HG03135 (cell line): ENCODE data around the gene GMDS.

ENCODE experiments used
- ATAC-seq: cut with Tn5 transposase; IDR thresholded peaks from one replicate; pipeline ENCODE4 v1.9.1; 2021; ENCODE audit warnings: mild to moderate bottlenecking, moderate library complexity; ENCODE audit not compliant: unreplicated experiment

Gene GMDS

DNA sequence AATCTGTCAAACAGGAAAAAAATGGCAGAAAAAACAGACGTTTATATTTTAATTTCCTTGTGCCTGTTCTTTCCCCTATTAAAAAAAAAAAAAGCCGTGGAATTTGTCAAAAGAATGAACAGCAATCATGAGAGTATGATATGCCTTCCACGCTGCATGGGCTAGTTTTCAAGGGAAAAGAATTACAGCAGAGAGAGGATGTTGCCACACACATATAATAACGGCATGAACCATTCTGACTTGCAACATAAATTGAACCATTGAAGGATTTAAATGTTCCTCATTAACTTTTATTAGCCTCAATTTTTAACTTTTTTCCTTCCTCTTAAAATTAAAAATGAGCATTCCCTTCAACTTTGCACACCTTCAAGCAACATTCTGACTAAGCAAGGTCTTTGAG is 333.9 kb downstream of the GMDS start:
- no peak for ATAC-seq

GRCh38 chr6:1910621-1911407 is 334.6 kb downstream of the GMDS start:
- ATAC-seq, result no peak

DNA sequence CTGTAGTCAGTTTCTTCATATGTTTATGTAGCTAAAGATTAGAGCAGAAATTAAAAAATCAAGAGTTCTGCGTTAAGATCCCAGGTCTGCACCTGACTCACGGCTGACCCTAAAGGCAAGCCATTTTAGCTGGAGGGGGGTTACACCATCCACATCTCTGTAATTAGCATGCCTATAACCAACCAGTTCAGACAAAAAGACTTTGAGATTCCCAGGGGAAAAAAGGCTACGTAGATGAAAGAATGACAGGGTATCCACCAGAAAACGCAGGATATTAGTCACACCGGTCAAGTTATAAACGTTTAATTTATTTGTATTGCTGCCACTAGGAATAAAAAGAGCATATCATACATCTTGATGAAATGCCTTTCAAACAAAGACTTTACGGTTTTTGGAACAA is 336.6 kb downstream of the GMDS start:
- ATAC-seq, result no peak

DNA sequence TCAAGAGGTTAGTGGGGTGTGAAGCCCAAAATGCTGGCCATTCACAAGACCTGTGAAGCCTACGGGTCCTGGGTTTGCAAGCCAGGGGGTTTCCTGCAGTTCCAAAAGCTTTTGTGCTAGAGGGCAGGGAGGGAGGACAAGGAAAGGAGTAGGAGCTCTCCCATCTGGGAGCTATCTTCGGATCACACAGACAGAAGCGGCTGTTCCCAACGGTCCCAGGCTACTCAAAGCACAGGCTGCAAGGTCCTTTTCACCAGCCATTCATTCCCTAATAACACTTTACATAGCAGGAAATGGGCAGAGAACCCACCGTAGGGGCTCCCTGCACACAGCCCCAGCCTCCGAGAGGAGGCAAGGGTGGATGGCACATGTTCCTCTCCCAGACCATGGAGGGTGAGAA is 338.8 kb downstream of the GMDS start:
- ATAC-seq, result no peak

DNA sequence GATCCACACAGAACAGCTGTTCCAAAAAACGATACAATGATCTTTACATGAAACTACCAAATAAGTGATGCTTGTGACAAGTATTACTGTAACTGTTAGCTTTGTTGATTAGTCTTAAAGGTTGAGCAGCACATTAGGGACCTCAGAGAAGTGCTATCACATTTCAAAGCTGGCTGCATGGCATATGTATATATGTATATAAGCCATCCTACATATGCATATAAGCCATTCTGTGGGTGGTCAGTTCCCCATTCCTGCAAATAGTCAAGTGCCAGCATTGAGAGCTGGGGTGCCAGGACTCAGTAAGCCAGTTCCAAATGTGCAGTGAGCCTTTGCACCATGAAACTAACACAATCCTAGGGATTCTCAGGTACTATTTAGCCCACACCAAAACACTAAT is 339.4 kb downstream of the GMDS start:
- ATAC-seq, result no peak

- ATAC-seq, result no peak
These were observed 340.5 kb downstream of the GMDS start for GRCh38 chr6:1904898-1905297.

- ATAC-seq, result no peak
These were observed 341.0 kb downstream of the GMDS start for GRCh38 chr6:1904466-1904799.

GRCh38 chr6:1903780-1904465 is 341.5 kb downstream of the GMDS start:
- no peak for ATAC-seq

GRCh38 chr6:1901556-1901955 is 343.8 kb downstream of the GMDS start:
- no peak for ATAC-seq

DNA sequence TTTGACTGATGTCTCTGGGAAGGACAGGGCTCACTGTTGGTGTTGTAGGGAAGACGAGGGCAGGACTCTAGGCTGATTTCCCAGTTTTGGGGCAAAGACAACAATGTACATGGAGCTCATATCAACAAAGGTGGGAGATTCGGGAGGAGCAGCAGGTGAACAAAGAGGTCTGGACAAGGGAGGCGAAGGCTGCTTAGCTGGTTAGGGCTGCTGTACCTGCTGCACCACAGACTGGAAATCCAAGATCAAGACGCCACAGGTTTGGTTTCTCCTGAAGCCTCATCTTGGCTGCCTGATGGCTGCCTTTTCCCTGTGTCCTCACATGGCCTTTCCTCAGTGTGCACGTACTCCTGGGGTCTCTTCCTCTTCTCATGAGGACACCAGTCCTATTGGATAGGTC is 348.5 kb downstream of the GMDS start:
- no peak for ATAC-seq

- ATAC-seq, result no peak
These were observed 349.7 kb downstream of the GMDS start for GRCh38 chr6:1895721-1896120.

DNA sequence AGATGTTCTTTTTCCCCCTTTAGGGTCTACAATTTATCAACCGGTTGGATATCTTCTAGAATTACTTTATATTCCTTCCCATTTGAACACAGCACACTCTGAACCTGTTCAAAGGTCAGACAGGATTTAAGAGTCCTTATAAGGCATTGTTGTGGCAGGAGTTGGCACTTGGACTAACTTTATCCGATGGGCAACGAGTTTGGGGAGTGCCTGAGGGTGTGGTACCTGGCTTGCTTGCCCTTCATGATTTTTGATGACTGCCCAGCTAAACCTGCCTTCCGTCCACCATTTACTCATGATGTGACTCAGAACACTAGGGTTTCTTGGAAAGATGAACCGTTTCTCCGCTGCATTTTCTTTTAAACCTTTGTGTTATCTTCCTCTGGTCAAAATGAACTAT is 350.5 kb downstream of the GMDS start:
- ATAC-seq, result no peak

DNA sequence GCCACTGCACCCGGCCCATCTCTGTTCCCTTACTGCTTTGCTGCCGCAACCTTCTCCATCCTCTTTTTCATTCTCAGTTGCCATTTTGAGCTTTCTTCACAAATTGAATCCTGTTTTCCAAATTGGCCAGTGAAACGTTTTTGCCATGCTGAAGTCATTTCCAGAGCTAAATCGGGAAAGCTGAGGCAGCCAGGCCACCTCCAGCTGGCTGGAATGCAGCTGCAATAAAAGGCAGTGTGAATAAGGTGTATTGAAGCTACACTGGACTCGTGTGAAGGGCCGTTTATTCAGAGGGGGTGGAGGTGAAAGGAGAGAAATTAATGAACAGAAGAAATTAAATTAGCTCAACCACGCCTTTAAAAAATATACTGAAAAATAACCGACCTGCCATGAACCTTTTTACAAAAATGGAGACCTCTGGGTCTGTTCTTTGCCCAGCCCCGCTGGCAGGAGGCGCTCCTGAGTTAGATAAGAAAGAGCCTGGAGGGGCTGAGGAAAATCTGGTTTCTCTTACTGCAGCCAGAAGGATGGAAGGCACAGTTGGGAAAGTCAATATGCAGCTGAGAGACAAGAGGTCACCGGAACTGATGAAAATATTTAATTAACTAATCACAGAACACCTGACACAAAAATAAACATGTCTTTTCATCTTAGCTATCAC is 351.8 kb downstream of the GMDS start:
- no peak for ATAC-seq

DNA sequence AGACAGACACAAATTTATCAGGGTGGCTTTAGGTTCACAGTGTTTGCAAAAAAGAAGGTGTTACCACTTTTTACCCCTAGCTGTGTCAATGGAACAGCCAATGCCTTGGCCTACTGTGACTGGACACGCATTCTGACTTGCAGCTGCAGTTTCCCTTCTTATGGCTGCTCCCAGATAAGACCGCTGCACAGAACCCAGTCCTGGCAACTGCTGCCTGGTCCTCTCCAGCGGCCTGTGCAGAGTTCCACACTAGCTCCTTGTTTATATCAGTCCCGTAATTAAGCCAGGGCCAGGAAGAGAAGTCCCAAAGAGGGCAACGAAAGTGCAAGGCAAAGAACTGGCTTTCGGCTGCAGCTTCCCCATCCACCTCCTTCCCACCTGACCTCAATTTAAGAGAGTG is 352.7 kb downstream of the GMDS start:
- ATAC-seq, result no peak

DNA sequence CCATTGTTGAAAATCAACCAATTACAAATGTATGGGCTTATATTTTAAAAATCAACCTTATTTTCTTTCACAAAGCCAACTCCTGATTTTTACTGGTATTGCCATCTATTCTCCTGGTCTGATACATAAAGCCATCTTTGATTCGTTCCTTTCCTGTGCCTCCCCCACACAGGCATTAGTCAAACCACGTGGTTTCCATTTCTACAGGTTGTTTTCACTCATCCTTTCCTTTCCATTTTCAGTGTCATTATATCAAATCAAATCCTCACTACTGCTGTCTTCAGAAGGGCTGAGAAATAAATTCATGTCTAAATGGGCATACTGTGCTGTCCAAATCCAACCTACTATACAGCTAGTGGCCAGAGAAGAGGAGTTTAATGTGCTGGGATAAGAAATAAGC is 354.4 kb downstream of the GMDS start:
- no peak for ATAC-seq

- ATAC-seq, result no peak
These were observed 355.3 kb downstream of the GMDS start for GRCh38 chr6:1890071-1890470.

GRCh38 chr6:1885576-1886011 is 359.8 kb downstream of the GMDS start:
- ATAC-seq, result no peak

GRCh38 chr6:1884313-1884712 is 361.1 kb downstream of the GMDS start:
- no peak for ATAC-seq

DNA sequence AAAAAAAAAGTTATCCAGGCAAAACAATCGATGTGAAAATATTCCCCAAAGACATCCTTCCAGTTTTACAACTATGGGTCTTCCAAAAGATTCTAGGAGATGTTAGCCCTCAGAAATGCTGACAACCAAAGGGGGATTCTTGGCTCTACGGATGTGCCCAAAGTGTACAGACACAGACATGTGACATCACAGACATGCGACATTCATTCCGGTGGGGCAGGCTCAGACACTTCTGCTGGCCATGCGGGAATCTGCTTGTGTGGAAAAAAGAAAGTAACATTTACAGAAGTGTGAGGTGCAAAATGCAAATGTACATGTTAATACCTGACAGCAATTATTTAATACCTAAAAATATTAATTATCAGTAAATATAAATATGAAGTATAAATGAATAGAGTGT is 367.1 kb downstream of the GMDS start:
- ATAC-seq, result no peak

GRCh38 chr6:1873781-1874180 is 371.6 kb downstream of the GMDS start:
- ATAC-seq, result no peak

DNA sequence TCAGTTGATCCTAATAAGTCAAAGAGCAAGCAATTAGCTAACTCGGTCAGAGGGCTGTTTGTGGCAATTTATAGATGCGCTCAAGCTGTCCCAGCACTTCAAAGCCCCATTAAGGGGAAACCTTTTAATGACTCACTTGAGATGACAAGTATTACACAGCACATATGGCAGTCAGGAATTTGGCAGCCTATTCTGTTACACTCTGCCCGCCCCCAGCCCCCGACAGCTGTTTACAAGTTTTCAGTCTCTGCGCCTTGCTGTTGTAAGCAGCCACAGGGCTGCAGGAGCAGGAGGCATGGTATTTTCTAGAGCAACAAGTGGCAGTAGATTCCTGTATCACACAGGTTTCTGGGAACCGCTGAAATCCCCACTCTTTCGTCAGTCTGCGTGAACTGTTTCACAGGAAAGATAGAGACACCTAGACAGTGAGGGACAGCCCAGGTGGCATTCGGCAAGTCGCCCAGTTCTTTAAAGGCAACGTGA is 372.7 kb downstream of the GMDS start:
- ATAC-seq, result no peak

- ATAC-seq, result no peak
These were observed 373.6 kb downstream of the GMDS start for GRCh38 chr6:1871724-1872315.
